ENCODE data around the gene IRAK1BP1. TPM values are rescaled to one million over a fixed set of nuclear protein-coding genes. Genes with fewer than 3 reads are reported as not detected.

IRAK1BP1 gene
- polyA plus RNA-seq, 1 donor (not counting 4 experiments of a cell fraction or from before 2014, with no cell fraction given), result 3.8 TPM

- H3K27me3 ChIP-seq (ENCODE audit: control insufficient read depth, extremely low read depth, insufficient read depth, low read length), result no peaks in the 10 kb centered on the region
- dilution Hi-C loops (cut with MboI; ENCODE audit: extremely low pct_ligation_motif_present, low sequenced_read_pairs), result no loop called here
- FAIRE-seq, result no peak
- H3K9ac ChIP-seq (ENCODE audit: control insufficient read depth, extremely low read depth, insufficient read depth, low read length), result no peak overlapping the region
- H3K4me3 ChIP-seq (ENCODE audit: control insufficient read depth in 2 of 3, extremely low read depth in 1 of 3, insufficient read depth in 2 of 3, low read depth in 1 of 3, low read length in 3 of 3), result no peak overlapping the region
- no peak overlapping the region for H3K4me2 ChIP-seq (ENCODE audit: control insufficient read depth, extremely low read depth, insufficient read depth, low read depth, low read length)
- TF ChIP-seq CTCF (optimal IDR thresholded peaks at IDR 0.05 in 1 of 3, IDR thresholded peaks at IDR 0.05 in 1 of 3, conservative IDR thresholded peaks at IDR 0.05 in 1 of 3; ENCODE audit: extremely low read depth in 1 of 3, insufficient read depth in 2 of 3, low read length in 3 of 3) (no peak), EZH2 (IDR thresholded peaks at IDR 0.05; ENCODE audit: low read length) (no peak)
- H3K4me1 ChIP-seq (ENCODE audit: control insufficient read depth, extremely low read depth, insufficient read depth, low read length), result no peaks in the 10 kb centered on the region
- no peaks in the 10 kb centered on the region for H3K79me2 ChIP-seq (ENCODE audit: control insufficient read depth, insufficient read depth, low read length)
- H3K9me1 ChIP-seq (ENCODE audit: control insufficient read depth, extremely low read depth, insufficient read depth, low read length), result no peaks in the 10 kb centered on the region
- H3K27ac ChIP-seq (ENCODE audit: control insufficient read depth, insufficient read depth, low read length), result no peak overlapping the region
- H3K9me3 ChIP-seq (ENCODE audit: control insufficient read depth, low read depth, low read length), result no peaks in the 10 kb centered on the region
- DNase-seq (ENCODE audit: low read depth, low spot score), result no peak
- H3K36me3 ChIP-seq (ENCODE audit: control insufficient read depth in 2 of 2, extremely low read depth in 1 of 2, insufficient read depth in 2 of 2, low read length in 2 of 2), result no peaks in the 10 kb centered on the region
- no peak overlapping the region for H2AFZ ChIP-seq (ENCODE audit: control insufficient read depth, low read length)
- H4K20me1 ChIP-seq (ENCODE audit: control insufficient read depth, extremely low read depth, insufficient read depth, low read length), result no peaks in the 10 kb centered on the region
Observed at GRCh38 chr6:78896227-78896626, 28.9 kb downstream of the IRAK1BP1 start.

- Histone ChIP-seq H3K27ac (ENCODE audit: control insufficient read depth, insufficient read depth, low read length) (no peak overlapping the region), H3K4me2 (ENCODE audit: control insufficient read depth, extremely low read depth, insufficient read depth, low read depth, low read length) (peak overlapping the region; percentile 29), H3K9ac (ENCODE audit: control insufficient read depth, extremely low read depth, insufficient read depth, low read length) (no peak overlapping the region), H2AFZ (ENCODE audit: control insufficient read depth, low read length) (no peak overlapping the region), H4K20me1 (ENCODE audit: control insufficient read depth, extremely low read depth, insufficient read depth, low read length) (no peaks in the 10 kb centered on the region), H3K79me2 (ENCODE audit: control insufficient read depth, insufficient read depth, low read length) (no peaks in the 10 kb centered on the region), H3K27me3 (ENCODE audit: control insufficient read depth, extremely low read depth, insufficient read depth, low read length) (no peaks in the 10 kb centered on the region), H3K4me3 (ENCODE audit: control insufficient read depth in 2 of 3, extremely low read depth in 1 of 3, insufficient read depth in 2 of 3, low read depth in 1 of 3, low read length in 3 of 3) (no peak overlapping the region), H3K9me1 (ENCODE audit: control insufficient read depth, extremely low read depth, insufficient read depth, low read length) (no peaks in the 10 kb centered on the region), H3K4me1 (ENCODE audit: control insufficient read depth, extremely low read depth, insufficient read depth, low read length) (peaks cover 31% of the 10 kb centered on the region), H3K36me3 (ENCODE audit: control insufficient read depth in 2 of 2, extremely low read depth in 1 of 2, insufficient read depth in 2 of 2, low read length in 2 of 2) (no peaks in the 10 kb centered on the region), H3K9me3 (ENCODE audit: control insufficient read depth, low read depth, low read length) (no peaks in the 10 kb centered on the region)
- dilution Hi-C loops (cut with MboI; ENCODE audit: extremely low pct_ligation_motif_present, low sequenced_read_pairs), result no loop called here
- TF ChIP-seq EZH2 (IDR thresholded peaks at IDR 0.05; ENCODE audit: low read length) (no peak), CTCF (optimal IDR thresholded peaks at IDR 0.05 in 1 of 3, IDR thresholded peaks at IDR 0.05 in 1 of 3, conservative IDR thresholded peaks at IDR 0.05 in 1 of 3; ENCODE audit: extremely low read depth in 1 of 3, insufficient read depth in 2 of 3, low read length in 3 of 3) (no peak)
- DNase-seq (ENCODE audit: low read depth, low spot score) (no peak), FAIRE-seq (peak; percentile 75)
Observed at GRCh38 chr6:78908621-78909020, 41.3 kb downstream of the IRAK1BP1 start.
